Stimulated activated memory B cell treated with anti-CD40 and anti-IgM and Interleukin-4, amounts not matched to agents 10 μg/mL and 1 μg/mL and 100 μg/mL, for 72 hours (primary cell): ENCODE measurements around the gene SCRN2.
A peak's percentile ranks its signal among the peaks of the same experiment; 100 is the strongest.

Source experiments
- ATAC-seq: fragments of 150-1000 bp; cut with Tn5 transposase; 2 replicates; pipeline ENCODE4 v1.10.0; 2021
- H3K27ac Mint-ChIP-seq: one replicate; pipeline ENCODE4 v1.8.0; 2022; ENCODE audit warnings: mild to moderate bottlenecking, mixed read lengths
- H3K27me3 Mint-ChIP-seq: one replicate; pipeline ENCODE4 v1.8.0; 2022; ENCODE audit warnings: mixed read lengths
- H3K36me3 Mint-ChIP-seq: one replicate; pipeline ENCODE4 v1.8.0; 2022; ENCODE audit warnings: mixed read lengths
- H3K4me1 Mint-ChIP-seq: one replicate; pipeline ENCODE4 v1.8.0; 2022; ENCODE audit warnings: mixed read lengths
- H3K4me3 Mint-ChIP-seq: one replicate; pipeline ENCODE4 v1.8.0; 2022; ENCODE audit warnings: mild to moderate bottlenecking, moderate library complexity, mixed read lengths
- H3K9me3 Mint-ChIP-seq: one replicate; pipeline ENCODE4 v1.8.0; 2022; ENCODE audit warnings: mixed read lengths

The SCRN2 gene

DNA sequence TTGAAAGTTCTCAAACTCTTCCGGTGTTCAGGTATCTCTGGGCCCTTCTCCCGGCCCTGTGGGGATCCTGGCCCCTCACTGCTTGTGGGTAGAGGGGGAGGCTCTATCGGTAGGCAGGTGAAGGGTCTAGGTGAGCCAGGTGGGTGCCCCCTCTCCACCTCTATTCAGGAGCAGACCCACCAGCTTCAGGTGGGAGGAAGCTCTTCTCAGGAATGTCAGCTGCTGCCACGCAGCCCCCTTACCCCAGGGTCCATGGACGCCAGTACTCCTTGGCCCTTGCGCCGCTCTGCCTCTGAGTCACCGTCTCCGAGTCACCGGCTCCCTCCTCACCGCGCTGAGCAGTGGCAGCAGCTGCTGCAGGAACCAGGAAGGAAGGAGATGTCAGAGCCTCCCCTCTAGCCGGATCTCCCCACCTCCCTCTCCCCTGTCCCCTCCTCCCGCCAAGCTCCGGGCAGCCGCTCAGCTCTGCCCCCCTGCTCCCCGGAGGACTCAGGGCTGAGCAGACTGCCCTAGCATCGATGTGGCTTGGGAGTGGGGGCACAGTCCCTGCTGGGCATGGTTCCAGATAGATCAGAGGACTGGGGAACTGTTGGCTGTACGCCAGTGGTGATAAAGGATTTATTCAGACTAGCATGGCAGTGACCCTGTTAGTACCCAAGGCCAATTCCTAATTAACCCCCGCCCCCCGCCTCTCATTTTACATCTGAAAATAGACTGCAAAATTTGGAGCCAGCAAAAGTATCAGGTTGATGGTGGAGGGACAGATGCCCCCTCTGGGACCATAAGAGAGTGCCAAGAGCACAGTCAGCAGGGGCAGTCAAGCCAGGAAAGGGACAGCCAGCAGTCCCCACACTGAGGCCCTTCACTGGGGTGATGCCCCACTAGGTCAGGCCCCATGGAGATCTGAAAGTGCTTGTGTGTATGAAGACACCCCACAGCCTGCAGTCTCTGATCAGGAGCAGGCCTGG lies 19.4 kb downstream of the SCRN2 start, which contains the start of gene OSBPL7:
TSS of gene OSBPL7 (minus strand) at position 371 of the 968 bp plus-strand sequence. CDS start 1,516 bp downstream, outside the sequence.
- Mint-ChIP-seq H3K4me1 (peaks cover 29% of the 10 kb centered on the region), H3K27me3 (no peaks in the 10 kb centered on the region), H3K9me3 (no peaks in the 10 kb centered on the region), H3K27ac (peak within 1 kb of the TSS; percentile 92), H3K4me3 (peak within 1 kb of the TSS; percentile 94), H3K36me3 (peaks cover 40% of the 10 kb centered on the region)
- ATAC-seq = peak; percentile 97

DNA sequence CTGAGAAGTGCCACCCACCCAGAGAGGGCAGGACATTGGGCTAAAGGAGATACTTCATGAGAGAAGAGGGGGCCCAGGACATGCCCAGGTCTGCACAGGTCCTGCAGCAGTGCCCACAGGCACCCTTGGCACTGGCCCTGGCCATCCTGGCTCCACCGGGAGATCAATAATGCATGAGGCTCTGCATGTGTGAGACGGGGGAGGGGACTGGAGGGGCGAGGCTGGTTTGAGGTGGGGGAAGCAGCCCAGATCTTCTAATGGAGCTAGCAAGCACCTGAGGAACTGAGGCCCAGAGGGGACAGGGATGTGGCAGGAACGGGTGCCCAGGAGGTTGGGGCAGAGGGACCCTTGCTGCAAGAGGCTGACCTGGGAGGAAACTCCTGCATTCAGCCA lies 20.0 kb downstream of the SCRN2 start:
- peak overlapping the region; percentile 92 for H3K27ac Mint-ChIP-seq
- ATAC-seq = no peak
- peaks cover 29% of the 10 kb centered on the region for H3K4me1 Mint-ChIP-seq
- no peaks in the 10 kb centered on the region for H3K27me3 Mint-ChIP-seq
- peak overlapping the region; percentile 94 for H3K4me3 Mint-ChIP-seq
- H3K9me3 Mint-ChIP-seq = no peaks in the 10 kb centered on the region
- peaks cover 40% of the 10 kb centered on the region for H3K36me3 Mint-ChIP-seq

DNA sequence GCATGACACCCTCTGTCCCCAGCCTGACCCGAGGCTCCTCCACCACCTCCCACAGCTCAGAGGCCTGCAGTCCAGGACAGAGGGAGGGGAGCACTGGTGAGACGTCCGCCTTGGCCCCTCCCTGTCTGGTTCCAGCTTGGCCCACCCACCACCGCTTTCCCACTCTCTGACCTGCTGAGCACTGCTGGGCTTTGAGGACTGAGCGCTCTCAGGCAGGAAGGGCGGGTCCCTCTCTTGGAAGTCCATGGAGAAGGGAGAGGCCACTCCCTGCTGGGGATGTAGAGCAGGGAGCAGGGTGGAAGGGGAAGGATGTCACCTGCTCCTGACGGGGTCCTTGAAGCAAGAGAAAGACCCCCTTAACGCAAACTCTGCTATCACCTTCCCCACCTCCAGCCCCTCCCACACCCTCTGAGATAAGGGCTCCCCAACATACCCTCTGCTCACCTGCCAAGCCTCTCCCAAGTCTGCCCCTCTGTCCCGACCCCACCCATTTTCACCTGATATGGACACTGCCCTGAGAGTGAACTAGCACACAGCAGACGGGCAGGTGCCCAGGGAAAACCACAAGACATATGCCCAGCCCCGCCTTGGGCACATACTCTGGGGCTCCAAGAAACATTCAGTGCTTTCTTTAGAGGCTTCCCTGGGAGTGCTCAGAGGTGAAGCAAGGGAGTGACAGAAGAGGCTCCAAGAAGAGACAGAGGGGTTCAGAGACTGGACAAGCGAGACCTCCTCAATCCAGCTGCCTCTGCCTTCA lies 20.9 kb downstream of the SCRN2 start:
- ATAC-seq = no peak
- Mint-ChIP-seq H3K9me3 (no peaks in the 10 kb centered on the region), H3K4me1 (peaks cover 29% of the 10 kb centered on the region), H3K4me3 (peak overlapping the region; percentile 94), H3K27me3 (no peaks in the 10 kb centered on the region), H3K36me3 (peaks cover 39% of the 10 kb centered on the region), H3K27ac (peak overlapping the region; percentile 92)

DNA sequence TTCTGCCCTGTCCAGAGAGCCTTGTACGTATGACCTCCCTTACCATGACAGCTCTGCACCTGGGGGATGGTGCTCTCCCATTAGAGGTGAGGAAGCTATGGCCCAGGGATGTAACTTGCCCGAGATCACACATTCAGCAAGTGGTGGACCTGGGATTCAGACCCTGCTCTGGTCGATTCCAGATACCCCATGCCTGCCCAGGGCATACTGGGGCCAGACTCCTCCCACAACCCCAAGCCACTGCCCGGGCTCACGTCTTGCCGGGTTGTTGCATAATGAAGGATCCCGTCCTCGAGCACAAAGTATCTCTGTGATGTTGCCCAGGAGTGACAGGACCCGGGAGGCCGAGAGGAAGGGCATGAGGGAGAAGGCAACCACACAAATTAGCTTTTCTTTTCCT lies 21.6 kb downstream of the SCRN2 start:
- Mint-ChIP-seq H3K4me3 (no peak overlapping the region), H3K4me1 (peaks cover 29% of the 10 kb centered on the region), H3K9me3 (no peaks in the 10 kb centered on the region), H3K36me3 (peaks cover 41% of the 10 kb centered on the region), H3K27ac (no peak overlapping the region), H3K27me3 (no peaks in the 10 kb centered on the region)
- no peak for ATAC-seq

DNA sequence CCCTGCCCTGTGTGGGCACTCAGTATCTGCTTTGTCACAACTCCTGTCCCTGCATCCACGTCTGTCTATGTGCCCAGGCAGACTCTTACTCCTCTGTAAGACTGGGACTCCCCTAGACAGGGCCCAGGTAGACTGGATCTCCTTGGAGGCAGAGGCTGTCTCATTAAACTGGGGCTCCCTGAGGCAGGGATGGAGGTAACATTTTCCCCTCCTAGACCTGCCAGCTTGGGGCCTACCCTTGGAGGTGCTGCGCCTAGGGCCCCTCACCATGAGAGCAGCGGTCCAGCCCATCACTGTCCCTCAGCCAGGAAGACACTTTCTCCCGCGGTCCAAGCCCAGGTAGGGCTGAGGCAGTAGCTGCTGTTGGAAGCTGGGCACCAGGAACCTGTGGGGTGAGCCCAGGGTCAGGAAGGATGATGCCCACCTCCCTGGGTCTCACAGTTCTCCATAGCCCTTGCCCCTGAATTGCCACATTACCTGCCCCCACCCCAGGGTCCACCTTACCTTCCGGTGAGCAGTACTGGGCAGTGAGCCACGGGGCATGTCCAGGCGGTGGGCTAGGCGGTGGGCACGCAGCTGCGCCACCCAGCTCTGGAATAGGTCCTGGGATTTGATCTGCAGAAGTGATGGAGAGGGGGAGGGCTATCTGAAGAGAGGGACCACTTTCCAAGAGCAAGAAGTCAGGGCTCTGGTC lies 22.9 kb downstream of the SCRN2 start:
- Mint-ChIP-seq H3K27me3 (no peaks in the 10 kb centered on the region), H3K4me1 (peaks cover 29% of the 10 kb centered on the region), H3K36me3 (peaks cover 37% of the 10 kb centered on the region), H3K4me3 (no peak overlapping the region), H3K27ac (no peak overlapping the region), H3K9me3 (no peaks in the 10 kb centered on the region)
- ATAC-seq = no peak

DNA sequence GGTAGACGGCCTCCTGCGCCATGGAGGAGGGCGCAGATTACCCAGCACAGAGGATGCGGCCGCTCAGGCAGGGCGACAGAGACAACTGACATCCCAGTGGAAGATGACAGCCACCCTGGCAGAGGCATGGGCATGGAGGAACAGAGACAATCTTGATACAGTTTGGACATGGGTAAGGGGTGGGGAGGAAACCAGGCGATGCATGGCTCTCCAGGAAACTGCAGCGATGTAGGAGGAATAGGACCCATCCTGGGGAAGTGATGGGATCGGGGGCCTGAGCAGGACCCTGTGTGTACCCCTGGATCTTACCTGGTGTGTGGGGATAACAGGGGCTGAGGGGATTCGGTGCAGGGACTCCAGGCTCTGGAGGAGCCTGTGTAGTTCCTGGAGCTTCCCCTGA lies 24.1 kb downstream of the SCRN2 start:
- Mint-ChIP-seq H3K36me3 (peaks cover 46% of the 10 kb centered on the region), H3K9me3 (no peaks in the 10 kb centered on the region), H3K4me3 (no peak overlapping the region), H3K27me3 (no peaks in the 10 kb centered on the region), H3K4me1 (peaks cover 20% of the 10 kb centered on the region), H3K27ac (no peak overlapping the region)
- no peak for ATAC-seq

DNA sequence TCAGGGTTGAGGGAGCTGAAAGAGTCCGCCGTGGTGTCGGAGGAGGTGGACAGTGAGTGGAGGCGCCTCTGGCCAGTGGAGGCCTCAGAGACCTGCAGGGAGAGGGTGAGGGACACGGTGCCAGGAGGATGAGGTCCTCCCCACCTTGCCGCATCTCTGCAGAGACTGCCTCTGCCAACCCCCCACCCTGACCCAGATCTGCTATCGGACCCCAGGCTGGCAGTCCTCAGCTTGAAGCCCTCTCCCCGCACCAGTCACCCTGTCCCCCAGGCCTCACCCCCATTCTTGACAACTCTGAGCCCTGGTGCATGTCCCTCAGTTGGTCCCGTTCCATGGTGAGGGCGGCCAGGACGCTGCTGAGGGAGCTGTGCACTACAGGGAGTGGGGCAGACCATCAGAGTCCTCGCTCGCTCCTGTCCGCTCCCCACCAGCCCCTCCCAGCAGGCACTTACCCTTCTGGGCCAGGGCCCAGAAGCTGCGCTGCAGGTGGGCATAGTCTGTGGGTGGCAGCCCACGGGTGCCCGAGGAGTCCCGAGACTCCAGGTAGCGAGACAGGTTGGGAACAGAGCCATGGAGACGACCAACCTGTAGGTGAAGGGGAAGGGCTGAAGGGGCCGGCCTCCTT lies 24.9 kb downstream of the SCRN2 start:
- H3K36me3 Mint-ChIP-seq = peaks cover 54% of the 10 kb centered on the region
- no peak overlapping the region for H3K27ac Mint-ChIP-seq
- H3K9me3 Mint-ChIP-seq = no peaks in the 10 kb centered on the region
- H3K4me3 Mint-ChIP-seq = no peak overlapping the region
- ATAC-seq = no peak
- no peaks in the 10 kb centered on the region for H3K27me3 Mint-ChIP-seq
- H3K4me1 Mint-ChIP-seq = peaks cover 17% of the 10 kb centered on the region

DNA sequence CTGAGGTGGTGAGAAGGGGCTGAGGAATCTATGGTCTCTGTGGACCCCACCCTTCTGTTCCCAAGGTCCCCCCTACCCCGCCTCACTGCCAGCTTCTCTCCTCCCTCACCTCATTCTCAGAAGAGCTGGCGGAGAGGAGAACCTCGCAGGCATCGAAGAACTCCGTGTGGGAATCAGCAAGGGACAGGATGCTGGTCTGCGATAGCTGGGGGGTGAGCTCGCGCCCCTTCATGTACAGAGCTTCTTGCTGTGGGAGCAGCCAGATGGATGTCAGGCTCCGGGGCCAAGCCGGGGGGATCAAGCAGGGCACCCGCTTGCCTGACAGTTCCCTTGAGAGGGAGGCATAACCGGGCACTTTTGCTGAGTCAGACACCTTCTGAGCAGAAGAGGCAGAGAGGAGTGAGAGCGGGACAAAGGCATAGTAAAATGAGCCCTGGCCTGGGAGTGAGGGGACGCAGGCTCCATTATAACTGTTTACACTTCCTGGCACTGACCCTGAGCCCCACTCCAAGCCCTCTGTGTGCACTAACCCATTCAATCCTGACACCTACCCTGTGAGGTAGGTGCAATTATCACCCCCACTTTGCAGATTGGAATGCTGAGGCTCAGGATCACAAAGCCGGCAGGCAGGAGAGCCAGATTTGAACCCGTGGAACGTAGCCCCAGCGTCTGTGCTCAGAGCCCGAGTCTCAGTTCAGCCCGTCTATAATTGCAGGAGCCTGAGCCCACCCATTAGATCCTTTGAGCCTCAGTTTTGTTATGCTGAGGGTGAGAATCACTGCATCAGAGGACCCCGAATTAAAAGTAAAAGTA lies 25.8 kb downstream of the SCRN2 start:
- no peaks in the 10 kb centered on the region for H3K27me3 Mint-ChIP-seq
- H3K36me3 Mint-ChIP-seq = peaks cover 63% of the 10 kb centered on the region
- H3K9me3 Mint-ChIP-seq = no peaks in the 10 kb centered on the region
- peaks cover 17% of the 10 kb centered on the region for H3K4me1 Mint-ChIP-seq
- H3K27ac Mint-ChIP-seq = no peak overlapping the region
- ATAC-seq = no peak
- no peak overlapping the region for H3K4me3 Mint-ChIP-seq

DNA sequence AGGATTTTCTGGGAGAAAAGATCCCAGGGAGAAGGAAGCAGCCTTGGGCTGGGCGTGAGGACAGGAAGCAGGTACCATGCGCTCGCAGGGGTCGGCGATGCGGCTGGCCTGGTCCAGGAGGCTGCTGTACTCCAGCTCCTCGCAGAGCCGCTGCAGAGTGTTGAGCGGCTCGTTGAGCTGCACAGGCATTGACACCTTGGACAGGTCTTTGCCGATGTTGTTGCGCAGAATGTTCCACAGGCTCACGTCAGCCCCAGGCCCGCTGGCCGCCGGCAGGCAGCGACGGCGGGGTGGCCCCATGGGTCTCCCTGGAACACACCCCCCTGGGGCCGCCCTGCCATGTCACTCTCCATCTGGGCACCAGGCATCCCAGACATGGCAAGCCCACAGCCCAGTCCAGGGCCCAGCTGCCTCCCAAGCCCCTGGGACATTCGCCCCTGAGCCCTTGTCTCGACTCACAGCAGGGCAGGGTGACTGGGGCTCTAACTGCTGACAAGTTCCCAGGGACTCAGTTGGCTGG lies 27.5 kb downstream of the SCRN2 start:
- Mint-ChIP-seq H3K27ac (no peak overlapping the region), H3K27me3 (no peaks in the 10 kb centered on the region), H3K4me3 (no peak overlapping the region), H3K4me1 (peaks cover 16% of the 10 kb centered on the region), H3K9me3 (no peaks in the 10 kb centered on the region), H3K36me3 (peaks cover 77% of the 10 kb centered on the region)
- no peak for ATAC-seq

DNA sequence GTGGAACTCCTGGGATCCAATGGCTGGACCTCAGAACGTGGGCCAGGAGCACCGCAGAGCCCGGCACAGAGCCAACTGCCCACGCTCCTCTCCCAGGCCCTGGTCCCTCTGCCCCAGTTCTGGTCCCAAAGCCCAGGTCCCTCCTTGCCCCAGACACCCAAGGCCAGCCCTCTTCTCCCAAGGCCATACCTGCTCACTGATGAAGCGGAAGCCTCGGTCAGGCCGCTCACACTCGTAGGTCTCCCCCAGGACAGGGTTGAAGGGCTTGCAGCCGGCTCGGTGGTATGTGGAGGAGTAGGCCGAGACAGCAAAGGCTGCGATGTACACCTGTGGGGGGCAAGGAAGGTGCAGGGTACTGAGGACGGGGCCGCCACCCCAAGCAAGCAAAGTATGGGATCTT lies 28.0 kb downstream of the SCRN2 start:
- Mint-ChIP-seq H3K27ac (no peak overlapping the region), H3K36me3 (peaks cover 82% of the 10 kb centered on the region), H3K4me1 (peaks cover 16% of the 10 kb centered on the region), H3K4me3 (no peak overlapping the region), H3K27me3 (no peaks in the 10 kb centered on the region), H3K9me3 (no peaks in the 10 kb centered on the region)
- ATAC-seq = no peak

DNA sequence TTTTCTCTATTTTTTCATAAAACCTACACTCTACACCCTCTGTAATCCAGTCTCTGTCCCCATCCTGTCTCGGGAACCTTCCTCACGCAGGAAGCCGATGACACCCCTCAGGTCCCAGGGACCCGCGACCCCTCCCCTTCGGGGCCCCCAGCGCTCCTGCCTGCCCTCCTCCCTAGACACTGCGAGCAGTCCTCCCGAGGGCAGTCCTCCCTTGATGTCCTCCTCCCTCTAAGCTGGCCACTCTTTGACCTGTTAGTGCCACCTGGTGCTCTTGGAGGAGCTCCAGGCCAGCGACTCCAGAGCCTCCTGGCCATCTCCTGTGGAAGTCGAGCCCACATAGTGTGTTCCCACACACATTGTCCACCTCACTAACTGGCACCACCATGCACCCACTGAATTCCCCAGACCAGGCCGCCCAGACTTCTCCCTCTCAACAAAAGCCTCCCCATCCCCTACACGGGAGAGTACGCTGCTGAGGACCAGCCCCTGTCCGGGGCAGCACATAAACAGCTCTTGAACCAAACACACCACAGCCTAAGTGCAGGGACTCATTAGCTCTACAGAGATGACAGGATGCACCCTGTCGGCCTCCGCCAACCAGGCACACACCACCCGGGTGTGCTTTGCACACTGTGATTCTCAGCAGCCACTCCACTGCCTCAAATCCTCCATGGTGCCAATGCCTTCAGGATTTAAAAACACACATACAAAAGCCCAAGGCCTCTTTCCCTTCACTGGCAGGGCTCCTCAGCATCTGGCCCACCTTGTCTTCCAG lies 28.7 kb downstream of the SCRN2 start:
- Mint-ChIP-seq H3K36me3 (peaks cover 83% of the 10 kb centered on the region), H3K4me3 (no peak overlapping the region), H3K27ac (no peak overlapping the region)

DNA sequence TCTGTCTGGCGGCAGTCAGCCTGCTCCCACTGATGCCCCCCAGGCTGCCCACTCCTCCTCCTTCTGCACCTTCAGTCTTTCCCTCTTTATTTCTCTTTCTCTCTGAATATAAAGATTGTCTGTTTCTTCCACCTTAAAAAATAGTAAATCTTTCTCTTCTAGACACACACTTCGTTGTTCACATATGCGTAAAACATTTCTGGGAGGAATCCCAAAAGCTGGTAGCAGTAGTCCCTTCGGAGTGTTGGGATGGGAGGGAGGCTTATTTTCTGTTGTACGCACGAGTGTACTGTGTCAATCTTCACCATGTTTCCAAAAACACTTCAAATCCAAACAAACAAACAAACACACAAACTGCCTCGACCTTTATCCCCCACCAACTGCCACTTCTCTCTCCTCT lies 29.4 kb downstream of the SCRN2 start:
- Mint-ChIP-seq H3K36me3 (peaks cover 84% of the 10 kb centered on the region), H3K4me3 (no peak overlapping the region), H3K9me3 (no peaks in the 10 kb centered on the region), H3K4me1 (peaks cover 16% of the 10 kb centered on the region), H3K27me3 (no peaks in the 10 kb centered on the region), H3K27ac (no peak overlapping the region)
- no peak for ATAC-seq

More for the DNA sequence above, 28.7 kb downstream of the SCRN2 start:
- Mint-ChIP-seq H3K9me3 (no peaks in the 10 kb centered on the region), H3K4me1 (peaks cover 16% of the 10 kb centered on the region), H3K27me3 (no peaks in the 10 kb centered on the region)
- ATAC-seq = no peak

DNA sequence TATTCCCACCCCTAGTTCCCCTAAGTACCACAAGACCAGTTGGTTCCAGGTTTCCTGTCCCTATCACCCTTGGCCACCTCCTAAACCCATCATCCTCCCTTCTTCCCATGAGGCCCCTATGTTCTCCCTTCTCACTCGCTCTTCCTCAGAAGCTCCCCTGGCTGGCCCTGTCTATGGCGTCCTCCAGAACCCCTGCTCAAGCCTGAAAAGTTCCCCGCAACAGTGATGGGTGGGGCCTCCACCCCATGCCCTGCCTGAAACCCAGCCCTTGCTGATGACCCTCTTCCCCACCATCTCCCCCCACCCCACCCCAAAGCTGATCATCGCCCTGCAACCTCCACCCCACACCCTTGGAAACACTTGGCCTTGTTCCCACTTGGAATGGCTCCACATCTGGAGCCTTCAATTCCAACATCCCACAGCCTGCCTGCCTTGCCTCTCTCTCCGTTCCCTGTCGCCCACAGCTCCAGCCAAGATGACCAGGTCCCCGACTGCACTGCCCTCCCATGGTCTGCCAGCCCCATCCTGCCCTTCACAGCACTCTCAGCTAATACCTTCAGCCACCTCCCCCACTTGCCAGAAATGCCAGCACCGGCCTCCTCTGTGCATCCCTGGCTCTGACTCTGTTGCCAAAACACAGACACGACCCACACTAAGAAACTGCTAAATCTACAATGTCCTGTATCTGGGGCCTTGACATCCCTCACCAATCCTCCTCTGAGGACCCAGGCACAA lies 30.0 kb downstream of the SCRN2 start:
- H3K4me1 Mint-ChIP-seq = peaks cover 16% of the 10 kb centered on the region
- no peak overlapping the region for H3K4me3 Mint-ChIP-seq
- H3K9me3 Mint-ChIP-seq = no peaks in the 10 kb centered on the region
- peak overlapping the region; percentile 38 for H3K27ac Mint-ChIP-seq
- H3K36me3 Mint-ChIP-seq = peaks cover 84% of the 10 kb centered on the region
- H3K27me3 Mint-ChIP-seq = no peaks in the 10 kb centered on the region
- ATAC-seq = no peak
